Measurements from ENCODE around the gene ABCG1.

The ABCG1 gene

GRCh38 chr21:42187976-42188653 lies 30.8 kb upstream of the ABCG1 start:
- TF ChIP-seq, protein P1, sequence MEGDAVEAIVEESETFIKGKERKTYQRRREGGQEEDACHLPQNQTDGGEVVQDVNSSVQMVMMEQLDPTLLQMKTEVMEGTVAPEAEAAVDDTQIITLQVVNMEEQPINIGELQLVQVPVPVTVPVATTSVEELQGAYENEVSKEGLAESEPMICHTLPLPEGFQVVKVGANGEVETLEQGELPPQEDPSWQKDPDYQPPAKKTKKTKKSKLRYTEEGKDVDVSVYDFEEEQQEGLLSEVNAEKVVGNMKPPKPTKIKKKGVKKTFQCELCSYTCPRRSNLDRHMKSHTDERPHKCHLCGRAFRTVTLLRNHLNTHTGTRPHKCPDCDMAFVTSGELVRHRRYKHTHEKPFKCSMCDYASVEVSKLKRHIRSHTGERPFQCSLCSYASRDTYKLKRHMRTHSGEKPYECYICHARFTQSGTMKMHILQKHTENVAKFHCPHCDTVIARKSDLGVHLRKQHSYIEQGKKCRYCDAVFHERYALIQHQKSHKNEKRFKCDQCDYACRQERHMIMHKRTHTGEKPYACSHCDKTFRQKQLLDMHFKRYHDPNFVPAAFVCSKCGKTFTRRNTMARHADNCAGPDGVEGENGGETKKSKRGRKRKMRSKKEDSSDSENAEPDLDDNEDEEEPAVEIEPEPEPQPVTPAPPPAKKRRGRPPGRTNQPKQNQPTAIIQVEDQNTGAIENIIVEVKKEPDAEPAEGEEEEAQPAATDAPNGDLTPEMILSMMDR (IDR thresholded peaks at IDR 0.05; ENCODE audit: extremely low read depth, insufficient read depth, missing control alignments) = no peak
- in situ Hi-C loops (cut with MboI; ENCODE audit: low pct_unique_long_range_greater_than_20kb, low sequenced_read_pairs, unreplicated experiment) = no loop called here
- peak; percentile 88 for DNase-seq (ENCODE audit: low spot score)

- no peak for DNase-seq (ENCODE audit: low spot score)
- in situ Hi-C loops (cut with MboI; ENCODE audit: low pct_unique_long_range_greater_than_20kb, low sequenced_read_pairs, unreplicated experiment) = no loop called here
- TF ChIP-seq, protein P1 (IDR thresholded peaks at IDR 0.05; ENCODE audit: extremely low read depth, insufficient read depth, missing control alignments) = no peak
These were observed 30.3 kb upstream of the ABCG1 start for GRCh38 chr21:42188663-42189062.

- TF ChIP-seq, protein P1 (IDR thresholded peaks at IDR 0.05; ENCODE audit: extremely low read depth, insufficient read depth, missing control alignments) = no peak
- DNase-seq (ENCODE audit: low spot score) = no peak
- in situ Hi-C loops (cut with MboI; ENCODE audit: low pct_unique_long_range_greater_than_20kb, low sequenced_read_pairs, unreplicated experiment) = no loop called here
These were observed 29.5 kb upstream of the ABCG1 start for GRCh38 chr21:42189431-42189830.

DNA sequence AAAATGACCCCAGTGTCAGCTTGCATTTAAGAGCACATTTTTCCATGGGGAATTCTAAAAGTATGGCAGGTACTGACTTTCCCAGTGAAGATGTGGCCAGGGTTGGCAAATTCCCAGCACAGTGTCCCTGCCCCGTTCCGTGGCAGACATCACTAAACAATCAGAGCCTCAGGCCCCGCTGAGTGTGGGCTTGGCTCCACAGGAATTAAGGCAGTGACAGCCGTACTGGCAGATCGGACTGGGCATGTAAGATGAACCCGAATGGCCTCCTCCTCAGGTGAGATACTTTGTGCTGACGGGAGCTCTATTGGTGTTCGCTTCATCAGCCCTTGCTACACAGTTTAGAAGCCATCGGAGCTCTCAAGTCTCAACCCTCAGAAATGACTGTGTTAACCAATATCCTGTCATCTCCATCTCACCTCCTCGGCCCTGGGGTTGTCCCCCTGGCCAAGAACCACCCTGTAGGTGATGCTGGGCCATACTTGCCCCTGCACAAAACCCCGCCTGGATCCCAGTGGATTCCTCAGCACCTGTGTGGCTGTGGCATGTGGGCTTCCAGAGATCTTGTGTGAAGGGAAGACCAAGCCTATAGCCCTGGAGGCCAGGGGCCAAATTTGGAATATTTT lies 29.0 kb upstream of the ABCG1 start:
- TF ChIP-seq, protein P1 (IDR thresholded peaks at IDR 0.05; ENCODE audit: extremely low read depth, insufficient read depth, missing control alignments) = no peak
- in situ Hi-C loops (cut with MboI; ENCODE audit: low pct_unique_long_range_greater_than_20kb, low sequenced_read_pairs, unreplicated experiment) = no loop called here
- DNase-seq (ENCODE audit: low spot score) = no peak

DNA sequence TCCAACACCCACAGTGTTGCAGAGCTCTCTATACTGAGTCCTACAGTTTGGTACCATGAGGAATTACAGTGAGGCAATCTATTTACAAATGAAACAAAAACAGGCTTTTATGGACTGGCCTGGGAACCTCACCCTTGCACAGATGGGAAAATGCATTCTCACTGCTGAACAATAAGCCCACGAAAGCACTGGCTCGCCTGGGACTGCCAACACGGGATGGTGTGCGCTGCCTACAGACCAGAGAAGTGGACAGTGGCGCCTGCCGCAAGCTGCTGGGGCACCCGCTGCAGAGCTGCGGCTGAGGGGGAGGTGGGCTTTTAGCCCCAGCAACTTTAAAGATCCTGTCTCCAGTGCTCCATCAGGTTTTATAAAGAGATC lies 28.5 kb upstream of the ABCG1 start:
- in situ Hi-C loops (cut with MboI; ENCODE audit: low pct_unique_long_range_greater_than_20kb, low sequenced_read_pairs, unreplicated experiment) = no loop called here

DNA sequence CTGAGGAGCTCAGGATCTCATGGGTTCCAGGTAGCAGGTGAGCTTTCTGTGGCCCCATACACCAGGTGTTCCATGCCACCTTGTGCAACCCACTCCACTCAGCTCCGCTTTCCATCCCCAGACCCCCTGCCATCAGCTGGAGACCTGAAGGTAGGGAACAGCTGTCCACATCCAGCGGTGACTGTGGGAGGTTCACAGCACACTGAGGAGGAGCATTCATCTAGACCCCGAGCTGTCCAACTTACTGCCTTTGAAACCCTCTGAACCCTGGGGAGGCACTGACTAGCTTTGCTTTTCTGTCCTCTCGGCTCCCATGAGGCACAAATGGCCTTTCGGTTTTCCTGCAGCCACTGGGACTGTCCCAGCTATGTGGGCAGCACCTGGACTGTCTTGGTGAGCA lies 27.9 kb upstream of the ABCG1 start:
- TF ChIP-seq, protein P1 (IDR thresholded peaks at IDR 0.05; ENCODE audit: extremely low read depth, insufficient read depth, missing control alignments) = no peak
- in situ Hi-C loops (cut with MboI; ENCODE audit: low pct_unique_long_range_greater_than_20kb, low sequenced_read_pairs, unreplicated experiment) = no loop called here
- no peak for DNase-seq (ENCODE audit: low spot score)

More for the DNA sequence above, 28.5 kb upstream of the ABCG1 start:
- no peak for DNase-seq (ENCODE audit: low spot score)
- TF ChIP-seq, protein P1 (IDR thresholded peaks at IDR 0.05; ENCODE audit: extremely low read depth, insufficient read depth, missing control alignments) = no peak
